Measurements from ENCODE around the gene MUC22. TPM values are rescaled to one million over a fixed set of nuclear protein-coding genes. Genes with fewer than 3 reads are reported as not detected.
A peak's percentile ranks its signal among the peaks of the same experiment; 100 is the strongest.

MUC22 gene
- total RNA-seq, 2 donors from 2014 or later = not detected

GRCh38 chr6:31031095-31031494 is 20.8 kb downstream of the MUC22 start:
- Histone ChIP-seq H3K27me3 (no peaks in the 10 kb centered on the region), H3K27ac (no peak overlapping the region), H3K36me3 (replicated peaks in 1 of 2; ENCODE audit: insufficient read depth in 1 of 2, low read depth in 2 of 2) (no peaks in the 10 kb centered on the region), H3K9me3 (no peaks in the 10 kb centered on the region), H3K4me3 (no peak overlapping the region), H3K4me1 (peaks cover 4% of the 10 kb centered on the region)
- no peak for TF ChIP-seq POLR2A (IDR thresholded peaks at IDR 0.05)
- no peak for TF ChIP-seq CTCF (IDR thresholded peaks at IDR 0.05)
- intact Hi-C loops (cut with DNase I) = no loop called here
- no peak for DNase-seq
- 94% methylated on average over 6 of the region's 6 CpGs for WGBS, 2 donors
- ATAC-seq = no peak

- ATAC-seq = no peak
- H3K27ac ChIP-seq = no peak overlapping the region
- peaks cover 21% of the 10 kb centered on the region for H3K4me1 ChIP-seq
- no peak overlapping the region for H3K4me3 ChIP-seq
- no peaks in the 10 kb centered on the region for H3K36me3 ChIP-seq (replicated peaks in 1 of 2; ENCODE audit: insufficient read depth in 1 of 2, low read depth in 2 of 2)
- intact Hi-C loops (cut with DNase I) = no loop called here
- no peak for DNase-seq
- H3K9me3 ChIP-seq = no peaks in the 10 kb centered on the region
- H3K27me3 ChIP-seq = no peaks in the 10 kb centered on the region
- WGBS, 2 donors = 84 to 96% methylated on average over 4 of the region's 4 CpGs
- no peak for TF ChIP-seq CTCF (IDR thresholded peaks at IDR 0.05)
- TF ChIP-seq POLR2A (IDR thresholded peaks at IDR 0.05) = no peak
These were observed 22.8 kb downstream of the MUC22 start for GRCh38 chr6:31033075-31033474.

- Histone ChIP-seq H3K27ac (no peak overlapping the region), H3K36me3 (replicated peaks in 1 of 2; ENCODE audit: insufficient read depth in 1 of 2, low read depth in 2 of 2) (no peaks in the 10 kb centered on the region), H3K4me1 (peaks cover 21% of the 10 kb centered on the region), H3K4me3 (no peak overlapping the region), H3K27me3 (no peaks in the 10 kb centered on the region), H3K9me3 (no peaks in the 10 kb centered on the region)
- TF ChIP-seq CTCF (IDR thresholded peaks at IDR 0.05) = no peak
- no peak for TF ChIP-seq POLR2A (IDR thresholded peaks at IDR 0.05)
- no peak for DNase-seq
- intact Hi-C loops (cut with DNase I) = no loop called here
- 7 to 26% methylated on average over 4 of the region's 4 CpGs for WGBS, 2 donors
- peak; percentile 45 for ATAC-seq
These were observed 25.7 kb downstream of the MUC22 start for GRCh38 chr6:31035862-31036497.

GRCh38 chr6:31037169-31037568 is 26.9 kb downstream of the MUC22 start:
- intact Hi-C loops (cut with DNase I) = no loop called here
- Histone ChIP-seq H3K9me3 (no peaks in the 10 kb centered on the region), H3K27me3 (no peaks in the 10 kb centered on the region), H3K4me3 (no peak overlapping the region), H3K4me1 (peaks cover 22% of the 10 kb centered on the region), H3K36me3 (replicated peaks in 1 of 2; ENCODE audit: insufficient read depth in 1 of 2, low read depth in 2 of 2) (no peaks in the 10 kb centered on the region), H3K27ac (no peak overlapping the region)
- no peak for ATAC-seq
- peak in 1 of 4 donors; percentile 3 for DNase-seq
- no peak for TF ChIP-seq POLR2A (IDR thresholded peaks at IDR 0.05)
- TF ChIP-seq CTCF (IDR thresholded peaks at IDR 0.05) = no peak
- 44 to 57% methylated on average over 7 of the region's 7 CpGs for WGBS, 2 donors

GRCh38 chr6:31037682-31038081 is 27.4 kb downstream of the MUC22 start:
- intact Hi-C loops (cut with DNase I) = no loop called here
- no peaks in the 10 kb centered on the region for H3K9me3 ChIP-seq
- H3K4me3 ChIP-seq = no peak overlapping the region
- WGBS, 2 donors = 46 to 50% methylated on average over 3 of the region's 3 CpGs
- TF ChIP-seq POLR2A (IDR thresholded peaks at IDR 0.05) (no peak), CTCF (IDR thresholded peaks at IDR 0.05) (no peak)
- DNase-seq (no peak), ATAC-seq (no peak)
- no peak overlapping the region for H3K27ac ChIP-seq
- H3K36me3 ChIP-seq (replicated peaks in 1 of 2; ENCODE audit: insufficient read depth in 1 of 2, low read depth in 2 of 2) = no peaks in the 10 kb centered on the region
- H3K4me1 ChIP-seq = peaks cover 27% of the 10 kb centered on the region
- H3K27me3 ChIP-seq = no peaks in the 10 kb centered on the region

Measured in body of pancreas (tissue), 4 donors.